SK-N-SH treated with all-trans-retinoic acid at 6 μM for 48 hours (cell line): Measurements from ENCODE around the gene ATP7B.

Experiments used
- ATAC-seq: fragments of 200-7000 bp; cut with Tn5 transposase; 3 replicates; pipeline ENCODE4 v1.9.1; 2020; ENCODE audit warnings: mild to moderate bottlenecking, moderate library complexity
- ARNTL ChIP-seq: fragments of 450-650 bp; formaldehyde crosslinking; IDR thresholded peaks from 2 replicates; pipeline ENCODE4 v1.5.0; 2020; ENCODE audit warnings: low read depth, mild to moderate bottlenecking, moderate library complexity, borderline replicate concordance
- CREB5 ChIP-seq: fragments of 250-450 bp; sonication (Bioruptor Pico); IDR thresholded peaks from 2 replicates; pipeline ENCODE4 v1.5.1; 2020; ENCODE audit warnings: low read depth, mild to moderate bottlenecking, moderate library complexity
- CSDC2 ChIP-seq: fragments of 250-450 bp; sonication (Bioruptor Pico); IDR thresholded peaks from 2 replicates; pipeline ENCODE4 v1.5.0; 2020; ENCODE audit warnings: mild to moderate bottlenecking, moderate library complexity
- ESRRG ChIP-seq: fragments of 250-450 bp; sonication (Bioruptor Pico); IDR thresholded peaks from 2 replicates; pipeline ENCODE4 v1.6.1; 2021; ENCODE audit warnings: mild to moderate bottlenecking
- GLIS3 ChIP-seq: fragments of 250-450 bp; sonication (Bioruptor Pico); IDR thresholded peaks from 2 replicates; pipeline ENCODE4 v1.5.0; 2020; ENCODE audit warnings: mild to moderate bottlenecking, moderate library complexity
- ISL1 ChIP-seq: fragments of 250-450 bp; sonication (Bioruptor Pico); IDR thresholded peaks from 2 replicates; pipeline ENCODE4 v2.1.2; 2022; ENCODE audit warnings: mild to moderate bottlenecking, moderate library complexity
- OSR1 ChIP-seq: fragments of 250-450 bp; sonication (Bioruptor Pico); IDR thresholded peaks from 2 replicates; pipeline ENCODE4 v1.8.0; 2022; ENCODE audit warnings: moderate library complexity, mild to moderate bottlenecking, inconsistent platforms
- PATZ1 ChIP-seq: fragments of 250-450 bp; sonication (Bioruptor Pico); IDR thresholded peaks from 2 replicates; pipeline ENCODE4 v1.8.0; 2020; ENCODE audit warnings: mild to moderate bottlenecking, moderate library complexity, borderline replicate concordance
- POU6F1 ChIP-seq: fragments of 250-450 bp; sonication (Bioruptor Pico); IDR thresholded peaks from 2 replicates; pipeline ENCODE4 v1.8.0; 2021; ENCODE audit warnings: low read depth, mild to moderate bottlenecking, moderate library complexity, borderline replicate concordance
- RARB ChIP-seq: fragments of 250-450 bp; sonication (Bioruptor Pico); IDR thresholded peaks from 2 replicates; pipeline ENCODE4 v1.8.0; 2021; ENCODE audit warnings: mild to moderate bottlenecking, moderate library complexity
- TCF4 ChIP-seq: fragments of 250-450 bp; sonication (Bioruptor Pico); IDR thresholded peaks from 2 replicates; pipeline ENCODE4 v1.8.0; 2021; ENCODE audit warnings: mild to moderate bottlenecking, moderate library complexity, borderline replicate concordance
- TOX ChIP-seq: fragments of 250-450 bp; sonication (Bioruptor Pico); IDR thresholded peaks from 2 replicates; pipeline ENCODE4 v1.8.0; 2021; ENCODE audit warnings: mild to moderate bottlenecking, moderate library complexity, borderline replicate concordance
- TSHZ2 ChIP-seq: fragments of 250-450 bp; sonication (Bioruptor Pico); IDR thresholded peaks from 2 replicates; pipeline ENCODE4 v1.5.0; 2020; ENCODE audit warnings: mild to moderate bottlenecking, moderate library complexity
- ZFP3 ChIP-seq: fragments of 250-450 bp; sonication (Bioruptor Pico); IDR thresholded peaks from 2 replicates; pipeline ENCODE4 v1.5.0; 2020; ENCODE audit warnings: mild to moderate bottlenecking, moderate library complexity
- ZNF565 ChIP-seq: fragments of 450-650 bp; formaldehyde crosslinking; conservative IDR thresholded peaks from 2 replicates; pipeline ENCODE4 v1.5.0; 2020; ENCODE audit warnings: low read depth, mild to moderate bottlenecking, moderate library complexity
- ZNF70 ChIP-seq: fragments of 450-650 bp; formaldehyde crosslinking; IDR thresholded peaks from 2 replicates; pipeline ENCODE4 v1.5.0; 2020; ENCODE audit warnings: mild to moderate bottlenecking, moderate library complexity
- ZNF8 ChIP-seq: fragments of 450-650 bp; formaldehyde crosslinking; IDR thresholded peaks from 2 replicates; pipeline ENCODE4 v1.5.0; 2020; ENCODE audit warnings: mild to moderate bottlenecking, moderate library complexity

The ATP7B gene

GRCh38 chr13:51971520-51972426, 39.5 kb downstream of the ATP7B start:
- no peak for ATAC-seq
- TF ChIP-seq ZNF8 (no peak), PATZ1 (CRISPR knock-in tag) (no peak), GLIS3 (CRISPR knock-in tag) (no peak), TSHZ2 (CRISPR knock-in tag) (no peak)

GRCh38 chr13:51970349-51970748, 40.9 kb downstream of the ATP7B start:
- TF ChIP-seq ZNF70 (CRISPR knock-in tag) (no peak), ESRRG (no peak), GLIS3 (CRISPR knock-in tag) (no peak), ISL1 (CRISPR knock-in tag) (no peak), CREB5 (CRISPR knock-in tag) (no peak), OSR1 (CRISPR knock-in tag) (no peak), ZNF565 (CRISPR knock-in tag) (no peak), TOX (no peak), PATZ1 (CRISPR knock-in tag) (no peak), ZNF8 (no peak), POU6F1 (CRISPR knock-in tag) (no peak), RARB (CRISPR knock-in tag) (no peak), ARNTL (no peak), CSDC2 (CRISPR knock-in tag) (no peak)
- ATAC-seq, result no peak

GRCh38 chr13:51967482-51968446, 43.5 kb downstream of the ATP7B start:
- ATAC-seq, result no peak
- no peak for TF ChIP-seq CREB5 (CRISPR knock-in tag)
- TF ChIP-seq TCF4 (CRISPR knock-in tag), result no peak
- no peak for TF ChIP-seq ESRRG
- no peak for TF ChIP-seq ZNF8
- TF ChIP-seq ZFP3, result no peak
- no peak for TF ChIP-seq PATZ1 (CRISPR knock-in tag)
